Adrenal gland (tissue), 5 donors: ENCODE results near the gene VSIG10L.

Experiments
- POLR2A ChIP-seq, 2 donors: fragments of 450-650 bp; IDR thresholded peaks; one replicate each; pipeline ENCODE4 v1.6.1; 2017; ENCODE audit warnings: antibody characterized with exemption in 2 of 2, mild to moderate bottlenecking in 2 of 2, moderate library complexity in 1 of 2
- TF ChIP-seq, protein P1 (sequence below), 6 experiments: fragments of 450-650 bp in 4 of 6; fragments of 200-600 bp in 2 of 6; sonication (generic) in 1 of 6; IDR thresholded peaks; 1 replicate in 5 of 6; 2 replicates in 1 of 6; pipeline versions ENCODE4 v1.5.1 to v1.8.0; 2016 to 2021; ENCODE audit warnings: antibody characterized with exemption in 6 of 6, mild to moderate bottlenecking in 2 of 6, moderate library complexity in 1 of 6
- donor health status: DM: no; HTN: no; CAD: no.

DNA sequence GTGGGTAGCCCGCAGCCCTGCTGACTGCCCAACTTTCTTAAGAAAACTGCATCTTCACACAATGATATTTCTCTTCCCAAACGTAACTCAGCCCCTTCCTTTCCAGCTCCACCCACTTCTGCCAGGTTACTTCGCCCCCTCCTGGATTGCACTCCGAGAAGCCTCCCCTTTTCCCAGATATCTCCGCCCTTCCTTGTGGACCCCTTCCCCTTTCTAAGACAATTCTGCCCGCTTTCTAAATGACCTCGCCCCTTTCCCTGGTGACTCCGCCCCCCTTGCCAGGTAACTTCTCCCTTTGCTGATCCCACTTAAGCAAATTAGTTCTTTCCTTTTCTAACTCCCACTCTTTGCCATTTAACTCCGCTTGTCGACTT is 2.6 kb downstream of the VSIG10L start:
- TF ChIP-seq, protein P1, sequence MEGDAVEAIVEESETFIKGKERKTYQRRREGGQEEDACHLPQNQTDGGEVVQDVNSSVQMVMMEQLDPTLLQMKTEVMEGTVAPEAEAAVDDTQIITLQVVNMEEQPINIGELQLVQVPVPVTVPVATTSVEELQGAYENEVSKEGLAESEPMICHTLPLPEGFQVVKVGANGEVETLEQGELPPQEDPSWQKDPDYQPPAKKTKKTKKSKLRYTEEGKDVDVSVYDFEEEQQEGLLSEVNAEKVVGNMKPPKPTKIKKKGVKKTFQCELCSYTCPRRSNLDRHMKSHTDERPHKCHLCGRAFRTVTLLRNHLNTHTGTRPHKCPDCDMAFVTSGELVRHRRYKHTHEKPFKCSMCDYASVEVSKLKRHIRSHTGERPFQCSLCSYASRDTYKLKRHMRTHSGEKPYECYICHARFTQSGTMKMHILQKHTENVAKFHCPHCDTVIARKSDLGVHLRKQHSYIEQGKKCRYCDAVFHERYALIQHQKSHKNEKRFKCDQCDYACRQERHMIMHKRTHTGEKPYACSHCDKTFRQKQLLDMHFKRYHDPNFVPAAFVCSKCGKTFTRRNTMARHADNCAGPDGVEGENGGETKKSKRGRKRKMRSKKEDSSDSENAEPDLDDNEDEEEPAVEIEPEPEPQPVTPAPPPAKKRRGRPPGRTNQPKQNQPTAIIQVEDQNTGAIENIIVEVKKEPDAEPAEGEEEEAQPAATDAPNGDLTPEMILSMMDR (IDR thresholded peaks at IDR 0.05): no peak
- TF ChIP-seq POLR2A (IDR thresholded peaks at IDR 0.05): no peak
